Measurements from ENCODE around the gene CDH26. TPM values are rescaled to one million over a fixed set of nuclear protein-coding genes. Genes with fewer than 3 reads are reported as not detected.

The CDH26 gene
- 1.4 TPM for total RNA-seq

DNA sequence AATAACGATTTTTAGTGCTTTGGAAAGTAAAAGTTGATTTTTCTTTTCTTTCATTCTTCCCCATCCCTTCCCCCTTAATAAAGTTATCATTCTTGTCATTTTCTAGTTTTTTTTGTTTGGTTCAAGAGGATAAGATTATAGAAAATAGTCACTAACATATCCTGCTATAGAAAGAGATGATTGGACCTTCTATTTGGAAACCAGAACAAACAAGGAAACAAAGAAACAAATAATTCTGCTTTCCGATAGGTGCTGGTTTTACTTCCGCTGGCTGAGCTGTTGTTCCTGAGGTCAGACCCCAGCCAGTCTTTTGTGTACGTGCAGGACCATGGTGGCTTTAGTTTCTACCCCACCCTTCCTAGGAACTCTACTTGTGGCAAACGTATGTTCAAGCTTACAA, at the start of gene CDH26:
TSS of gene CDH26 (plus strand) at position 301 of the 400 bp plus-strand sequence. CDS start 304 bp downstream, outside the sequence.
- DNase-seq: no peak

DNA sequence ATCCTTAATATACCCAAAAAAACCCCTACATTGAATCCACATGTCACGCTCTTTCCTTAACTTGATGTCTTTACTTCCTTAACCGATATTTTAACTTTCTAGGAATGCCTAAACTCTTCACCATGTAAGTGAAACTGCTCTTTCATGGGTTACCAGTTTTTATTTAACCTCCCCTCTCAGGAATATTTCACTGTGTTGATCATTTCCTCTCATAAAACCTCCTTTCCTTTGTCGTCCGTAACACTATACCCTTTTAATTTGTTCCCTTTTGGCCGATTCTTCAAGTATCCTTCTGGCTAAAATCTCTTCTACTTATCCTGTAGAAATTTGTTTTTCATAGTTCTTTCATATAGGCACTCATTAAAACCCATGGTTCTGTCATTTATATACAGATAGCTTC, 49.4 kb upstream of the CDH26 start:
- DNase-seq: no peak

DNA sequence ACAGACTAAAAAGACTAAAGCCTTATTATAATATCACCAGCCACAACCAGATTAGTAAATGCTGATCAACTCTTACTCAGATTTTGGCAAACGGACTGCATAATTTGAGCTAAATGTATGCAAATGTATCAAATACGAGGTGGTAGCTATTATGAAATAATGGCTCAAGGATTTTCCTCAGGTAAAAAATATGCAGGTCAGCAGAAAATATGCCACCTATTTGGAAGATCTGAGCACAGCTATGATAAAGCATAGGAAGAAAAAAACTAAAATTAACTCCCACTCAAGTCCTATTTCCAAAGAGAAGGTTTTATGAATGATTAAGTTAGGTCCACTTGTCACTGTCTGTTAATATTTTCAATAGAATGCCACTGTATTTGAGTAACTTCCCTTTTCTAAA, 47.2 kb upstream of the CDH26 start:
- no peak for DNase-seq

DNA sequence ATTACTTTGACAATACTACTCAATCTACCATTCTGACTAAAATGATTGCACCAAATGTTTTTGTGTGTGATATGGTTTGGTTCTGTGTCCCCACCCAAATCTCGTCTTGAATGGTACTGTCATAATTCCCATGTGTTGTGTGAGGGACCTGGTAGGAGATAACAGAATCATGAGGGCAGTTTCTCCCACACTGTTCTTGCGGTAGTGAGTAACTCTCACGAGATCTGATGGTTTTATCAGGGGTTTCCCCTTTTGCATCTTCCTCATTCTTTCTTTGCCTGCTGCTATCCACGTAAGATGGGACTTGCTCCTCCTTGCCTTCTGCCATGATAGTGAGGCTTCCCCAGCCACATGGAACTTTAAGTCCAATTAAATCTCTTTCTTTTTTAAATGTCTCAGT, 45.6 kb upstream of the CDH26 start:
- DNase-seq: no peak

DNA sequence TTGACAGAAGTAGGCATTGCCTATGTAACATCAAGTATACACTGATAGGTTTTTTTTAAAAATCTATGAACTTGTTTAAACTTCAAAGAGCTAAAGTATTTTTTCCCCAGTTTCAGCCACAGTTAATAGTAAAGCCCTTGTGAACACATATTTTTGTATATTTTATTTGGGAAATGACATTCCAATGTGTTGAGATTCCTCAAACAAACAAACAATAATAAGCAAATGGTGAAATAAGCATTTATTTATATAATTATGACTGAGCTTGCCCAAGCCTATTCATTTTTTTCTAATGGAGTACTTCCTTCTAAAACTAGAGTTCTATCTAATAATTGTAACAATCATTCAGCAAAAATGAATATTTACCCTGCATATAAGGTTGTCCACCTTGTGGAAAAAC, 37.3 kb upstream of the CDH26 start:
- DNase-seq: no peak

DNA sequence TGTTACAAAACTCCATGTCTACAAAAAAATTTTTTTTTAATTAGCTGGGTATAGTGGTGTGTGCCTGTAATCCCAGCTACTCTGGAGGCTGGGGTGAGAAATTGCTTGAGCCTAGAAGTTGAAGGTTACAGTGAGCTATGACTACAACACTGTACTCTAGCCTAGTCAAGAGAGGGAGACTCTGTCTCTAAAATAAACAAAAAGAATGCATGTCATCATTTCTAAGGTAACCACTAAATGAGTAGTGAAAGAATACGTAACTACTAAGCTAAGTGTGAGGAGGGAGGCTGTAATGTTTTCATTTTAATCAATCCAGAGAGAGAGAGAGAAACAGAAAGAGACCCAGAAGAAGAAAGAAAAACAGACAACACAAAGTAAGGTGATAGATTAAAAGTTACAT, 34.7 kb upstream of the CDH26 start:
- DNase-seq: no peak

DNA sequence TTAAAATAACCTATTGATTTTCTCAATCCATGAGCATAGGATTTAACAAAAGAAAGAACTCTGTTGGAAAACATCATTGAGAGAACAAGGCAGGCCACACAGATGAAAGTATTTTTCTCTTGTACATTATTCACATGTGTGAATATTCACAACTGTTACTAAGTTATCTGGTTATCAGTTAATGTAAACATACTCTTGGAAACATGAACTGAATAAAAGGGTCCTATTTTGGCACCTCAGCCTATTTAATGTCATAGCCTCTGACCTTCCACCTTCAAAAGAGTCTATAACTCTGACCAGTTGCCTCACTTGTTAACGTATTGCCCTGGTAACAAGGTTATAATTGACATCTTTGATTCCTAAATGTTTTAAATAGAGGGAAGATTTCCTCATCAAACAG, 32.9 kb upstream of the CDH26 start:
- DNase-seq: no peak

DNA sequence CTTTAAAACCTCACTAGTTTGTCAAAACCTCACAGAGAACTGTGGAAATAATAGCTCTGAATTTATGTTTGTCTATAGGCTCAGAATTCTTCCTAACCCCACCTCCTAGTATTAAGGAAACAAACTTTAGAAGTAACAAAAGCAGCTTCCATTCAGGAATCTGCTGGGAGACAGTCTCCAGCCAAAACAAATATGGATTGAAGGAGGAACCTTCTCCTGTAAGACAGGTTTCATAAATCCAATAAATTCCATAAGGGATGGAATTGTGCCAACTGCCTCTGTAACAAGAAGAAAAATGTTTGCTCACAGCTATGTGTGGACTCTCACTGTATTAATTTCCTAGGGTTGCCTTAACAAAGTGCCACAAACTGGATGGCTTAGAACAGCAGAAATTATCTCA, 32.3 kb upstream of the CDH26 start:
- DNase-seq: no peak

DNA sequence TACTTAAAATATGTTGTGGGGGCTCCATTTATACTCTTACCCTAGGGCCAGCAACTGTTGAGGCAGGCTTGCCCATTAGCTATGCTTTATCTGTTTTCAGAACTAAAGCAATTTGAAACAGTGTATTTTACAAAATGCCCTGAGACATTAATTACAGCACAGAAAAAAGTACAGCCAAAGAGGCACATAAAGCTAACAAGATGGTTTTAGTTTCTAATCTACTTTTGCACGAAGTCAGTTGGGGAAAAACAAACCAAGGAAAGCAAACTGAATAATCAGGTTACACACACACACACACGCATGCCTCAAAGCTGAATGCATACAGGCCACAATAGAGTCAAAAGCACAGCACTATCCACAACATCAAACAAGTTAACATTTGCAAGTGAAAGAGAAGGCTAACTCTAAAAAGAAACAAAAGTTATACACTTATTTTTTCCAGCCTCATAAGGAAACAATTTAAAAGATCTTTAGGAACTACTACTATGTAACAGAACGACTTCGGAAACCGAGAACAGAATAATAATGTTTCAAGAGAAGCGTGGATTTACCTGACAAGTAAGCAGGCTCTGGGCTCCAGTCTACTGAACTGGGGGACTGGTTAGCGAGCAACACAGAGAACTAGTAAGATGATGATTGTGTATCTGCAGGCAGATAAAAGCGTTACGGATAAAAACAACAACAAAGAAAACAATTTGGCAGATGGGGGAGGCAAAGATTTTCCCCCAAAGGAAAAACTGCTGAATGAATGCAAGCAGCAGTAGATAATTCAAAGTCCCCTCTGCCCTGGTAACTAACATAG, 26.5 kb upstream of the CDH26 start:
- no peak for DNase-seq

DNA sequence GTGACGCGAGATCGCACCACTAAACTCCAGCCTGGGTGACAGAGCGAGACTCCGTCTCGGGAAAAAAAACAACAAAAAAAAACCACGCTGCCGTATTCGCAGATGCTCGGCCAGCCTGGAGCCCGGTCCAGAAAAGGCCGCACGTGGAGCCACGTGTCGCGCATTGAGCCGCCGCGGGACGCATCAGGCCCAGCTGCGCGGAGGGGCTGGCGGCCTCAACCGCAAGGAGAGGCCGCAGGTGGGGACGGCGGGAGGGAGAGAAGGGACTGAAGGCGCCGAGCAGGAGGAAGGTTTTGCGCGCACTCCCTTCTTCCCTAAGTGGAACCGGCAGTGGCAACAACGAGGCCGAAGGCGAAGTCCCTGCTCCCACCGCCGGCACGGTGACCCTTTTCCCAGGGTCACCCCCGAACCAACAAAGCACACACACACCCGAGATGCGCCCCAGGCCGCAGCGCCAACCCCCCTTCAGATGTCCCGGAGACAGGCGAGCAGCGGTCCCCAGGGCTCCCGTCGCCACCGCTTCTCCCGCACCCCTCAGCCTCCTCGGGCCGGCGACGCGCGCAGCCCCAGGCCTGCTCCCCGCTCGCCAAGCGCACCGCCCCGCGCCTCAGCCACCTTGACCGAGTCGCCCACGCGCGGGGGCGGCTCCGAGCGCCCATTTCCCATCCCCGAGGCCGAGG, 25.5 kb upstream of the CDH26 start:
- DNase-seq: no peak

DNA sequence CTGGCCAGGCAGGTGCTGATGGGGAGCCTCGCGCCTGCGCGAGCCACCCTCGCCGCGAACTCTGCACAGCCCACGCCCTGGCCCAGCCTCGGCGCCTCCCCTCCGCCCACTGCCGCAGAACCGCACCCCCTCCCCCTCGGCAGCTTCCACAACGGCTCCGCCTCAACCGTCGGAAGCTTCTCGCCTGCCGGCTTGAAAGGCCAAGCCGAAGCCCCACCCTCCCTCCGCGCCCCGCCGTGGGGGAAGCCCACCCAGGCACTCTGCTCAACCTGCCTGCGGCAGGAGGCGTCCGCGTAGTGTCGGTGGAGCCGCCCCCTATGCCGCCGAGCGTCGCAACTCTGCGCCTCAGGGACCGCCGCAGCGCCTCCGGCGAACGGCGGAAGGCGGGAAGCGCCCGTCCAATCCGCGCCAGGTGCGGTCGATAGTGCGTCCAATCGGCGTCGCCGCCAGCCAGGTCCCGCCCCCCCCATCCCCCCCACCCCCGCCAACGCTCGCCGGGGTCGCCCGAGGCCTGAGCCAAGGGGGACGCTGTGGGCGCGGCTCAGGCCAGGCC, 24.9 kb upstream of the CDH26 start, which contains the start of gene SYCP2:
TSS of gene SYCP2 (minus strand) at position 342 of the 553 bp plus-strand sequence. CDS start 11,224 bp downstream, outside the sequence.
- DNase-seq: no peak

DNA sequence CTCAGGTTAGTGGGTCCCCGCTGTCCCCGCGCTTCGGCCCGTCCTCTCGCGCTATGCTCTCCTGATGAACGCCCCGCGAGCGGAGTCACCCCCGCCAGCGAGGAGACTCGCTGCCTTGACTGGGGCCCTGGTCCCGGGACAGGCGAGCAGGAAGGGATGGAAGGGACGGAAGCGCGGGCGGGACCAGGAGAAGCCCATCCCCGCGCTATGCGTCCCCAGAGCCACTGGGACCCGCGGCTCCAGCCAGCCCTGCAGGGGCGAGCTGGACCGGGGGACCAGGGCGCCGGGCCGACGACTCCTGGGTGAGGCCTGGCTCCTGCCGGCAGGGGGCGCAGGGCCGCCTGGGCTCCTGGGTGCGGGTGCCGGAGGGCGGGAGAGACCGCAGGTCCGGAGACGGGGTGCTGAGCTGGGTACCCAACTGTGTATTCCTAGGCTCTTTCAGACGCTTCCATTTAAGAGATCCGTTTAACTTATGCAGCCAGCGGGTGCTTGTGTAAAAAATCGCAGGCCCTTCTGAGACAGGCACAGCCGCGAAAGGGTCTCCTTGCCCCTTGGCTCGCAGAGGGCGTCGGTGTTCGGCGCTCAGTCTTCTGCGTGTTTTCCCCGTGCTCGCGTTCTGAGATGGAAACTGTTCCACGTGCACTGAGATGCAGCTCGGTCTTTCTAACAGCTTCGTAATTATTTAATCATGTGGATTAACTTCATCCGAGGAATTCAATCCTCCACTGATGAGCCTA, 24.2 kb upstream of the CDH26 start:
- DNase-seq: peak; percentile 76

DNA sequence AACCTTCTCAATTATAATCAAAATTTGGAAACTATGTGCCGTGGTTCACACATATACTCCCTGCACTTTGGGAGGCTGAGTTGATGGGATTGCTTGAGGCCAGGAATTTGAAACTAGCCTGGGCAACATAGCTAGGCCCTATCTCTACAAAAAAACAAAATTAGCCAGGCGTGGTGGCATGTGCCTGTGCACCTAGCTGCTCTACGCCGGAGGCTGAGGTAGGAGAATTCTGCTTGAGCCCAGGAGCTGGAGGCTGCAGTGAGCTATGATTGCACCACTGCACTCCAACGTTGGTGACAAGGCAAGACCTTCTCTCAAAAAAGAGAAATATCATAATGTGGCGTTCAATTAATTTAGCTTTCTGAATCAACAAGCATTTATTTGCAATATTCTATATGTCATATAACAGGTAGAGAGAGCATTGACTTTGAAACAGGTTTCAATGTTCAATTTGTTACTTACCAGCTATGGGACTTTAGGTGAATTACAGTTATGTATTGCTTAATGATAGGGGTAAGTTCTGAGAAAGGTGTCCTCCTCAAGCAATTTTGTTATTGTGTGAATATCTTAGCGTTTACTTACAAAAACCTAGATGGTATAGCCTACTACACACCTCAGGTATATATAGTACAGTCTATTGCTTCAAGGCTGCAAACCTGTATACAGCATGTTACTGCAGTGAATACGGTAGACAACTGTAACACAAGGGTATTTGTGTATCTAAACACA, 22.6 kb upstream of the CDH26 start:
- no peak for DNase-seq

DNA sequence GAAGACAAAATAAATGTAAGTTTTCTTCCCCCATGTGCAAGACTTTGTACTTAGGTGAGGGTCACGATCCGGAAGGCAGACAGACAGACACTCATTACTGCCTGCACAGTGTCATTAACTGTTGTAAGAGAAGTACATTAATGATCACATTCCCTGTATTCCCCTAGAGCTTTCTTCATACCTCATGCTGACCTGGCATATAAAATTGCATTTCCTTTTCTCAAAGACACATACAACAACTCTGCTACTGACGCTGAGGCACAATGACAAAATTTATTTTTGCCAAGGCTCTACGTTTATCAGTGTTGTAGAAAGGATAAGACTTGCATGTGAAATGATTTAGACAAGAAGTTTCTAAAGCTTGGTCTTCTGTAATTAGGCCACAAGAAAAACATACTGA, 21.8 kb upstream of the CDH26 start:
- no peak for DNase-seq

DNA sequence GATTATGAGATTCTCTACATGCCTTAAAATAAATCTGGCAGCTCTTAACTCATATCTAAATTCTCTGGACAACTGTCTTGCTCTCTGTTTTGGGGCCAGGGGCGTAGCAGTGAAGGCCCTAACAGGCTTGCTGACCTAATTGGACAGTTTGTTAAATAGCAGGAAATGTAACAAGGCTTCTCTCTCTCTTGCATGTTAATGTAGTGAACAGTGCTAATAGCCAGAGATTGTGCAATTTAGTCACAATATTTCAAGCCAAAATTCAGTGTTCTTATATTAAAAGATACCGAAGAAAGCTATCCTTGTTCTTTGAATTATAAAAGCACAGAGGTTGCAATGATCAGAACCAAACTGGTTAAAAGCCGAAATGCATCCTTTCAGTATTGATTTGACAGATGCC, 21.1 kb upstream of the CDH26 start:
- no peak for DNase-seq

DNA sequence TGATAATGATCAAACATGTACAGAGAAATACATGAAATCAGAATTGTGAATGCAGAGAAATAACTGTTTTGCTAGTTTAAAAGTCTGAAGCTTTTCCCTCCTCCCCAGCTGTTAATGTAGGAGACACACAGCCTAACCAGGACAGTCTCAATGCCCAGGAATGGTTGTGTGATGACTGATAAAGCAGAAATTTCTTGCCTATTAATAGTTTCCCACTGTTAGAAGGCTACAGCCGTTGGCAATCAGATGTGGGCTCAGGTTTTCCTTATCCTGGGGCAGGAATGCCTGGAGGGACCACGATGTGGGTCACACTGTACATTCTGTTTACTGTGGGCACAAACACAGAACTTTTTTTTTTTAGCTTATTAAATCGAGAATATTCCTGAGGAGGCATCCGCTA, 20.0 kb upstream of the CDH26 start:
- no peak for DNase-seq

DNA sequence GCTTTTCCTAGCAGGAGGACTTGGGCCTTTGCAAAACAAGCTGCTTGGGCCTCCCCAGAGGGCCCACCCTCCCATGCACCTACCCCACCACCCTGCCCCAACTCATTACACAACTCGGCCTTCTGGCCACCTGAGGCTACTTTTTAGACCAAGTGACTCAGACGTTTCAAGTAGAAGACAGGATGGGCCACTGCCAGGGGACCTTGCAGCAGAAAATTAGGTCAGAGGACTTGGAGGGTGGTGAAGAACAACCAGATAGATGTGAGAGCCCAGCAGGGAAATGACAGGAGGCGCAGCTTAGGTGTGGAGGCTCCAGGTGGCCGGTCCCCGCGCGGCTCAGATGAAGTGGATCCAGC, 19.5 kb upstream of the CDH26 start:
- no peak for DNase-seq

DNA sequence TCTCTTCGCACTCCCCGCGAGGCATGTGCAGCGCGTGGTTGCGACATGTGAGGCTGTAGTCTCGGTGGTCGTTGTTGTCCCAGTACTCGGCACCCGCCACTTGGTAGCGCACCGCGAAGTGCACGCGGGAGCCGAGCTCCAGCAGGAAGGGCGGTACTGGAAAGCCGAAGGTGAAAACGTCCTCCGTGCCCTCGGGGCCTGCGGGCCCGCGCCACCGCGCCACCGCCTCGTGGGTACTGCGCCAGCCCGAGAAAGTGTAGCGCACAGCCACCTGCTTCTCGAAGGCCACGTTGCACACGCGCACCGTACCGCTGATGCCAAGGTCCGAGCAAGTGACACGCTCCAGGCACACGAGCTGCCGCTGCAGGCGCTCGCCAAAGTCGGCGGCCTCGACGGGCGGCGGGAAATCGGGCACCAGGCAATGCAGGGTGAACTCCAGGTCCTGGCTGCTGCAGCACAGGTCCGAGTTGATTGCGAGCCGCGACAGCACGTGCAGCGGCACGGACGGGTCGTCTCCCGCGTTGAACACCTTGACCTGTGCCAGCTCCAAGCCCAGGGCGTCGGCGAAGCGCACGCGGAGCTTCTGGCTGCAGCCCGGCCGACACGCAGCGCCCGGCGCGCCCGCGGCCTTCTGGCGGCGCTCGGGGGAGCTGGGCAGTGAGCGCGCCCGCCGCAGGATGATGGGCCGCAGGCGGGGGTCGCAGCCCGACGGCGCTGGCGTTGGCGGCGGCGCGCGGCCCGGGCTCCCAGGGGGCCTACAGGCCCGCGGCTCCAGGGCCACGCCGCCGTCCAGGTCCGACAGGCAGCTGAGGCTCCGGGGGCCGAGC, 19.0 kb upstream of the CDH26 start:
- no peak for DNase-seq

DNA sequence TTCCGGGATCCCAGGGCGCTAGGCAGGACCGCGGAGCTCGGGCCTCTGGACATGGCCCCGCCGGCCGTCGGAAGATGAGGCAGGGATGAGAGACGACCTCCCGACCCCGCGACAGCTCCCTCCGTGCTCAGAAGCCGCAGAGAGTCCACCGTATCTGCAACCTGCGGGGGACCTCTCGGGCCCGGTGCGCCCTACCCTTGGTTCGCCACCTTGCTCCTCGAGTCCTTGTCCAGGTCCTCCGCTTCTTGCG, 18.4 kb upstream of the CDH26 start:
- no peak for DNase-seq

DNA sequence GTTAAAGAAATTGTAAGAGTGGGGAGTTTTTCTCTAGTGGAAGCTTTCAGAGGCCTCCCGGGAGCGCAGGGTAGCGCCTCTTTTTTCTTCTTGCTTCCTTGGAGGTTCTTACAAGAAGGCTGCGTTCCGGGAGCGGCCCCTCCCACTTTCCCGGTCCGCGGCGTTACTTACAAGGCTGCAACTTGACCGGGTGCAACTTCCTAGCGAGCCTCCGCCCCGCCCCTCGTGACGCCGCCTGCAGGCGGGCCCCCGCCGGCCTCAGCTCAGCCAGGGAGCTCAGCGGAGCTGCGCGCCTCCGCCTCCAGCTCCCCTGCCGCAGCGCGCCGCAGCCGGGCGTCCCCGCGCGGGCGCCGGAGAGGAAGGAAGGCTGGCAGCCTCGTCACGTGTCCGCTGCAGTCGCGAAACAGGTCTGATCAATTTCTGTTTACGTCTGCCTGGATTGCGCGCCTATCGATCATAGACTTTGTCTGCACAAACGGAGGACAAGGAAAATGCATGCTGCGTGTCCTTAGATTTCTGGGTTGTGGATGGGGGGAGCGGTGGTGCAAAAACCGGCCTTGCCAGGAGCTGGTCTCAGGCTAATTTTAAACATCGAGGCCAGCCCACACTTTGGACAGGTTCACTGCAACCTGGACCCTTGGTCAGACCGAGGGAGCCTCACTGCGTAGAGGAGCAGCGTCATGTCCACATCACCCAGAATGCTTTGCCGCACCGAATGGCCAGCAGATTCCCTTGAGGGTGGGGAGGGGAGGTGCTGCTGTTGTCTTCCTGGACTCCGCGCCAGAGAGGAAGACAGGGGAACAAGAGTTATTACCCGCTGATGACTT, 17.9 kb upstream of the CDH26 start, which contains the start of the genes FAM217B and PPP1R3D:
TSS of gene FAM217B (plus strand) at position 261 of the 827 bp plus-strand sequence. CDS start 3,555 bp downstream, outside the sequence.
TSS of gene PPP1R3D (minus strand) at position 177 of the 827 bp plus-strand sequence. CDS start 374 bp downstream, outside the sequence.
- DNase-seq: peak; percentile 94

DNA sequence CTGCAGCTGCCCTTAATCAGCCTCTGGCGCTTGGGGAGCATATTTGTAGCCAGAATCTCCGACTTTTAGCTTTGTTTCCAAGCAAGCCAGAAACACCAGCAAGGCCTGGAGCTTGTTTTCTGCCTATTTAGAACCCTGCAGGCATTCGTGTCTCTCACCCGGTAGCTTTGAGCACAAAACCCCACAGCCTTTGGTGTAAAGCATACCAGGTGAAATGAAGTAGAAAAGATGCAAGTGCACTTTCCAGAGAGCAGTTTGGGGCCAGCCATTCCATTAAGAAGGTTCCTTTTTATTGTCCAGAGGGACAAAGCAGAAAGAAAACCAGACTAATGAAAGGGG, 17.3 kb upstream of the CDH26 start:
- DNase-seq: no peak

Measured in occipital lobe (tissue), 2 donors.